Testis (tissue), 2 donors: Measurements from ENCODE around the gene IRAK1.

Source experiments
- CTCF ChIP-seq, 3 experiments: fragments of 450-650 bp in 2 of 3; fragments of 200-600 bp in 1 of 3; sonication (generic) in 1 of 3; IDR thresholded peaks; one replicate each; pipeline ENCODE4 v1.5.1; 2016 to 2019; ENCODE audit warnings: antibody characterized with exemption in 3 of 3, mild to moderate bottlenecking in 2 of 3, moderate library complexity in 1 of 3
- POLR2A ChIP-seq: fragments of 450-650 bp; IDR thresholded peaks from one replicate; pipeline ENCODE4 v1.6.1; 2017; ENCODE audit warnings: antibody characterized with exemption, mild to moderate bottlenecking, moderate library complexity

- TF ChIP-seq CTCF (IDR thresholded peaks at IDR 0.05) (no peak), POLR2A (no peak)
Measured at GRCh38 chrX:153992180-153992579, 27.5 kb downstream of the IRAK1 start.
